ENCODE measurements around the gene EMC8. TPM values are rescaled to one million over a fixed set of nuclear protein-coding genes. Genes with fewer than 3 reads are reported as not detected.

EMC8 gene
- total RNA-seq, 4 donors from 2014 or later: 11.8 to 26.6 (median 16.7) TPM

DNA sequence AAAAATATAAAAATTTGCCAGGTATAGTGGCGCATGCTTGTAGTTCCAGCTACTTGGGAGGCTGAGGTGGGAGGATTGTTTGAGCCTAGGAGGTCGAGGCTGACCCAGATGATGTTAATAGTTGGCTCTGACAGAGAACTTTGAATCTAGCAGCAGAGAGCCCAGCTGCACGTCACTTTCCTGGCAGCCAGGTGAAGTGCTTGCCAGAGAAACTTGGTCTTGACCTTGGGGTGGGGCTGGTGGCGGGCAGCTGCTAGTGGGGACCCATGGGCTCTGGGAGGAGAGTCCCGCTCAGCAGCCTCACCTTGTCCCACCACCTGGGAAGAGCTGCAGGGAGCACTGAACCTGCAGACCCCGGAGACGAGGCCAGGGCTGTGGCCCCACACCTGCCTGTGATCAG, 45.4 kb downstream of the EMC8 start:
- Histone ChIP-seq H3K9me3 (no peaks in the 10 kb centered on the region), H3K27me3 (peaks cover 0 to 10% of the 10 kb centered on the region in 2 donors), H3K36me3 (no peaks in the 10 kb centered on the region), H3K4me3 (no peak overlapping the region), H3K27ac (no peak overlapping the region), H3K4me1 (peaks cover 0 to 12% of the 10 kb centered on the region in 2 donors)
- TF ChIP-seq CTCF (IDR thresholded peaks at IDR 0.05) (no peak), POLR2A (IDR thresholded peaks at IDR 0.05) (no peak)
- intact Hi-C loops (cut with DNase I; ENCODE audit: low total_unique reads): no loop called here
- no peak for DNase-seq

DNA sequence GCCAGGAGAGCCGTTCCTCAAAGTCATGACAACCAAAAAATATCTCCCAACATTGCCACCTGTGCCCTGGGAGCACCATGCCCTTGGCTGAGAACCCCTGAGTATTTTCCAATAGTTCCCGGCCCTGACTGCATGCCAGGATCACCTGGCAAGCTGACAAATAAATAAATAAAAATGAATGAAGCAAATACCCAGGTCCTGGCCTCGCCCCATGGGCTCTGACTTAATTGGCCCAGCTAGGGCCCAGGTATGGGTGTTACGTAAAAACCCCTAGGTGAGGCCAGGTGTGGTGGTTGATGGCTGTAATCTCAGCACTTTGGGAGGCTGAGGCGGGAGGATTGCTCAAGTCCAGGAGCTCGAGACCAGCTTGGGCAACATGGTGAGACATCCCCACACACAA, 45.8 kb downstream of the EMC8 start:
- no peaks in the 10 kb centered on the region for H3K36me3 ChIP-seq
- intact Hi-C loops (cut with DNase I; ENCODE audit: low total_unique reads): no loop called here
- TF ChIP-seq POLR2A (IDR thresholded peaks at IDR 0.05) (no peak), CTCF (IDR thresholded peaks at IDR 0.05) (no peak)
- H3K27ac ChIP-seq: no peak overlapping the region
- DNase-seq: no peak
- H3K4me1 ChIP-seq: peaks cover 0 to 12% of the 10 kb centered on the region in 2 donors
- H3K4me3 ChIP-seq: no peak overlapping the region
- H3K27me3 ChIP-seq: peaks cover 0 to 10% of the 10 kb centered on the region in 2 donors
- H3K9me3 ChIP-seq: no peaks in the 10 kb centered on the region

DNA sequence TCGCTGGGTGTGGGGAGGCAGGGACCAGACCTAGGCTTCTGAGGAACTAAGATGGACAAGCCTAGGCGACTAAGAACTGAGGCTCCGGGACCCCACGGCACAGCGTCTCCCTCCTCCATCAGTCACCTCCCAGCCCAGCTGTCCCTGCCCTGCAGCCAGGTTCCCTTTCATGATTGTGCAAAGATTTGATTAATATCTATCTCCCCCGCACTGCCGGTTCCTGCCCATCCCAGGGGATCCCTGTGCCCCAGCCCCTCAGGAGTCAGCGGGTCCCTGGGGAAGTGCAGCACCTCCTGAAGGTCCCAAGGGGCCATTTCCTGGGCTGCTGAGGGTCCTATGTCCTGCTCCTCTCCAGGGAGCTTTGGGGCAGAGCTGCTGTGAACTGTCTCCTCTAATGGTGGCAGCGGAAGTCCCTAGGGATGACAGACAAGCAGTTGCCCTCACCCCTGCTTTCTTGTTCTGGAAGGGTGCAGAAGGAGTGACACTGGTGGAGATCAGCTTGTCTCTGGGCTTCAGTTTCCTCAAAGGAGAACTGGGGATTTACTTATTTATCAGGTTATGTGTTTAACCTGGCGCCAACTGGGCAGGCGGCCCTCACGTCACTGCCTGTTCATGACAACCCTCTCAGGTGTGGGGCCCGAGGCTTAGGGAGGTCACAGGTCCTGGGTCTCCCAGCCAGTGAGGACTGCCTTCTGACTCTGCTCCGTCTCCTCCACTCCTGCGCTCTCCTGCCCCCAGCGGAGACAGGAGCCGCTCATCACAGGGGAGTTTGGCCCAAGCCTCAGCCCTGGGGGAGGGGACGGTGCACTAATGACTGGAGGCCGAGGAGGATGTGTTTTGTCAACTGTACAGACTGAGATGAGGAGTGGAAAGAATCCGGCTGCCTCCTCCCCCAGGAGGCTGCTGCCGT, 46.6 kb downstream of the EMC8 start:
- TF ChIP-seq POLR2A (IDR thresholded peaks at IDR 0.05) (no peak), CTCF (IDR thresholded peaks at IDR 0.05) (peak in 1 of 4 experiments; percentile 25)
- H3K36me3 ChIP-seq: no peaks in the 10 kb centered on the region

GRCh38 chr16:85751698-85752501, 47.4 kb downstream of the EMC8 start:
- TF ChIP-seq POLR2A (IDR thresholded peaks at IDR 0.05): no peak
- no peak for TF ChIP-seq CTCF (IDR thresholded peaks at IDR 0.05)
- Histone ChIP-seq H3K27ac (no peak overlapping the region), H3K9me3 (no peaks in the 10 kb centered on the region), H3K27me3 (peaks cover 0 to 10% of the 10 kb centered on the region in 2 donors), H3K4me1 (peaks cover 0 to 12% of the 10 kb centered on the region in 2 donors), H3K4me3 (no peak overlapping the region), H3K36me3 (no peaks in the 10 kb centered on the region)
- intact Hi-C loops (cut with DNase I; ENCODE audit: low total_unique reads): no loop called here
- DNase-seq: no peak

More for the DNA sequence above, 46.6 kb downstream of the EMC8 start:
- no peaks in the 10 kb centered on the region for H3K9me3 ChIP-seq
- peaks cover 0 to 10% of the 10 kb centered on the region in 2 donors for H3K27me3 ChIP-seq
- H3K4me3 ChIP-seq: no peak overlapping the region
- intact Hi-C loops (cut with DNase I; ENCODE audit: low total_unique reads): no loop called here
- peaks cover 0 to 12% of the 10 kb centered on the region in 2 donors for H3K4me1 ChIP-seq
- no peak overlapping the region for H3K27ac ChIP-seq
- DNase-seq: peak; percentile 52 to 57

Measured in uterus (tissue), 4 donors.